ENCODE results near the gene TXNDC17. TPM values are rescaled to one million over a fixed set of nuclear protein-coding genes. Genes with fewer than 3 reads are reported as not detected.

Gene TXNDC17
- total and polyA plus RNA-seq, 9 of the 15 experiments (the other 6 are each of a cell fraction or from before 2014, with no cell fraction given), result 108 to 759 (median 179) TPM

- ChIA-PET CTCF (ENCODE audit: low intra/inter-chr PET ratio) (no interaction called here), POLR2A (interaction anchor here (1.1 kb wide), 1 partner anchor 10 kb away, joined by 3 read pairs; no protein-coding TSS in a partner anchor)
- Histone ChIP-seq H3K9ac (ENCODE audit: insufficient read depth in 1 of 2, low read depth in 2 of 2, low read length in 2 of 2) (no peak overlapping the region), H3K4me1 (replicated peaks in 1 of 2; ENCODE audit: control insufficient read depth in 2 of 2, insufficient read depth in 2 of 2, low read length in 2 of 2) (peaks cover 0 to 12% of the 10 kb centered on the region in 2 experiments; a peak in 2 of 5 replicates), H2AFZ (ENCODE audit: low read depth, low read length) (no peak overlapping the region), H3K4me2 (ENCODE audit: insufficient read depth, low read length) (no peak overlapping the region), H3K27ac (ENCODE audit: extremely low read depth, low read depth, low read length) (no peak overlapping the region), H3K27me3 (ENCODE audit: control insufficient read depth in 2 of 2, insufficient read depth in 2 of 2, low read length in 2 of 2) (no peaks in the 10 kb centered on the region), H3K36me3 (ENCODE audit: control insufficient read depth, insufficient read depth, low read length) (peaks cover 48% of the 10 kb centered on the region), H3K9me1 (ENCODE audit: control insufficient read depth, insufficient read depth, low read length) (no peaks in the 10 kb centered on the region), H4K20me1 (replicated peaks; ENCODE audit: control insufficient read depth, insufficient read depth, low read length) (no peaks in the 10 kb centered on the region), H3K79me2 (ENCODE audit: control insufficient read depth, insufficient read depth, low read length) (no peaks in the 10 kb centered on the region), H3K4me3 (no peak overlapping the region), H3K9me3 (replicated peaks; ENCODE audit: control insufficient read depth, insufficient read depth, low read depth, low read length) (no peaks in the 10 kb centered on the region)
- FAIRE-seq (no peak), DNase-seq (ENCODE audit: extremely low read depth in 1 of 4, low spot score in 3 of 4) (no peak), ATAC-seq (no peak)
- 86% methylated on average over 4 of the region's 4 CpGs for WGBS (ENCODE audit: insufficient coverage, low coverage, missing lambda C conversion rate)
- TF ChIP-seq, protein P1, sequence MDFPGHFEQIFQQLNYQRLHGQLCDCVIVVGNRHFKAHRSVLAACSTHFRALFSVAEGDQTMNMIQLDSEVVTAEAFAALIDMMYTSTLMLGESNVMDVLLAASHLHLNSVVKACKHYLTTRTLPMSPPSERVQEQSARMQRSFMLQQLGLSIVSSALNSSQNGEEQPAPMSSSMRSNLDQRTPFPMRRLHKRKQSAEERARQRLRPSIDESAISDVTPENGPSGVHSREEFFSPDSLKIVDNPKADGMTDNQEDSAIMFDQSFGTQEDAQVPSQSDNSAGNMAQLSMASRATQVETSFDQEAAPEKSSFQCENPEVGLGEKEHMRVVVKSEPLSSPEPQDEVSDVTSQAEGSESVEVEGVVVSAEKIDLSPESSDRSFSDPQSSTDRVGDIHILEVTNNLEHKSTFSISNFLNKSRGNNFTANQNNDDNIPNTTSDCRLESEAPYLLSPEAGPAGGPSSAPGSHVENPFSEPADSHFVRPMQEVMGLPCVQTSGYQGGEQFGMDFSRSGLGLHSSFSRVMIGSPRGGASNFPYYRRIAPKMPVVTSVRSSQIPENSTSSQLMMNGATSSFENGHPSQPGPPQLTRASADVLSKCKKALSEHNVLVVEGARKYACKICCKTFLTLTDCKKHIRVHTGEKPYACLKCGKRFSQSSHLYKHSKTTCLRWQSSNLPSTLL (IDR thresholded peaks at IDR 0.05), result no peak
- TF ChIP-seq, protein P2, sequence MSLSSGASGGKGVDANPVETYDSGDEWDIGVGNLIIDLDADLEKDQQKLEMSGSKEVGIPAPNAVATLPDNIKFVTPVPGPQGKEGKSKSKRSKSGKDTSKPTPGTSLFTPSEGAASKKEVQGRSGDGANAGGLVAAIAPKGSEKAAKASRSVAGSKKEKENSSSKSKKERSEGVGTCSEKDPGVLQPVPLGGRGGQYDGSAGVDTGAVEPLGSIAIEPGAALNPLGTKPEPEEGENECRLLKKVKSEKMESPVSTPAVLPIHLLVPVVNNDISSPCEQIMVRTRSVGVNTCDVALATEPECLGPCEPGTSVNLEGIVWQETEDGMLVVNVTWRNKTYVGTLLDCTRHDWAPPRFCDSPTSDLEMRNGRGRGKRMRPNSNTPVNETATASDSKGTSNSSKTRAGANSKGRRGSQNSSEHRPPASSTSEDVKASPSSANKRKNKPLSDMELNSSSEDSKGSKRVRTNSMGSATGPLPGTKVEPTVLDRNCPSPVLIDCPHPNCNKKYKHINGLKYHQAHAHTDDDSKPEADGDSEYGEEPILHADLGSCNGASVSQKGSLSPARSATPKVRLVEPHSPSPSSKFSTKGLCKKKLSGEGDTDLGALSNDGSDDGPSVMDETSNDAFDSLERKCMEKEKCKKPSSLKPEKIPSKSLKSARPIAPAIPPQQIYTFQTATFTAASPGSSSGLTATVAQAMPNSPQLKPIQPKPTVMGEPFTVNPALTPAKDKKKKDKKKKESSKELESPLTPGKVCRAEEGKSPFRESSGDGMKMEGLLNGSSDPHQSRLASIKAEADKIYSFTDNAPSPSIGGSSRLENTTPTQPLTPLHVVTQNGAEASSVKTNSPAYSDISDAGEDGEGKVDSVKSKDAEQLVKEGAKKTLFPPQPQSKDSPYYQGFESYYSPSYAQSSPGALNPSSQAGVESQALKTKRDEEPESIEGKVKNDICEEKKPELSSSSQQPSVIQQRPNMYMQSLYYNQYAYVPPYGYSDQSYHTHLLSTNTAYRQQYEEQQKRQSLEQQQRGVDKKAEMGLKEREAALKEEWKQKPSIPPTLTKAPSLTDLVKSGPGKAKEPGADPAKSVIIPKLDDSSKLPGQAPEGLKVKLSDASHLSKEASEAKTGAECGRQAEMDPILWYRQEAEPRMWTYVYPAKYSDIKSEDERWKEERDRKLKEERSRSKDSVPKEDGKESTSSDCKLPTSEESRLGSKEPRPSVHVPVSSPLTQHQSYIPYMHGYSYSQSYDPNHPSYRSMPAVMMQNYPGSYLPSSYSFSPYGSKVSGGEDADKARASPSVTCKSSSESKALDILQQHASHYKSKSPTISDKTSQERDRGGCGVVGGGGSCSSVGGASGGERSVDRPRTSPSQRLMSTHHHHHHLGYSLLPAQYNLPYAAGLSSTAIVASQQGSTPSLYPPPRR (CRISPR knock-in tag; IDR thresholded peaks at IDR 0.05; ENCODE audit: borderline replicate concordance), result no peak
- TF ChIP-seq BCL6 (CRISPR knock-in tag; IDR thresholded peaks at IDR 0.05) (no peak), CXXC5 (CRISPR knock-in tag; IDR thresholded peaks at IDR 0.05) (no peak), POLR3A (IDR thresholded peaks at IDR 0.05; ENCODE audit: borderline replicate concordance, extremely low read depth, insufficient read depth, insufficient read length) (no peak), ZMIZ1 (IDR thresholded peaks at IDR 0.05; ENCODE audit: low read depth in 2 of 2, low read length in 2 of 2) (no peak)
- in situ Hi-C loops (cut with MboI) (no loop called here), intact Hi-C loops (cut with micrococcal nuclease) (no loop called here)
- no TSS peak for BruUV-seq (replicated peaks)
These were observed 43.9 kb upstream of the TXNDC17 start for GRCh38 chr17:6596941-6597340.

Measured in K562 (cell line).